HCT116 (cell line): ENCODE results near the gene AAK1. TPM values are rescaled to one million over a fixed set of nuclear protein-coding genes. Genes with fewer than 3 reads are reported as not detected.
"Not testable (repeated sequence)": the region's sequence is repeated elsewhere in the genome, so short reads cannot be mapped to it uniquely, and the experiment has no call there.

Experiments
- ATAC-seq: fragments of 200-7000 bp; cut with Tn5 transposase; 2 replicates; pipeline ENCODE4 v1.9.1; 2020; ENCODE audit warnings: mild to moderate bottlenecking, moderate library complexity
- BruUV-seq: library from RNA; stranded (reverse); fragments of 400-500 nt; replicated peaks from 2 replicates; lab custom pipeline; 2021; lab: Mats Ljungman, UMichigan
- CTCF ChIA-PET: fragments of 300-600 bp; sonication (Branson Sonifier 250); formaldehyde crosslinking; loops from one replicate; lab custom pipeline; 2021; ENCODE audit warnings: antibody characterized with exemption; lab: Charles Lee
- POLR2A ChIA-PET: fragments of 300-600, 350-600 bp; sonication (Branson Sonifier 250); formaldehyde crosslinking; loops from one replicate; lab custom pipeline; 2021; ENCODE audit warnings: antibody characterized with exemption; lab: Charles Lee
- RAD21 ChIA-PET, 2 experiments: fragments of 300-600 bp; sonication (Branson Sonifier 250); formaldehyde crosslinking; loops; one replicate each; lab custom pipeline; 2023; ENCODE audit warnings: low total read pairs in 2 of 2; ENCODE audit not compliant: uncharacterized antibody in 2 of 2, unreplicated experiment in 2 of 2, low non-redundant PET in 1 of 2; lab: Charles Lee
- DNase-seq: peaks from one replicate; pipeline ENCODE4 v3.0.0-alpha.2; 2010; ENCODE audit warnings: low read depth, low spot score
- H2AFZ ChIP-seq: fragments of 200-600 bp; shearing (Covaris generic), sonication (generic); 2 replicates; pipeline ENCODE4 v1.6.1; 2017; ENCODE audit warnings: low read depth, mixed run types, mixed read lengths, antibody characterized with exemption, low read length; ENCODE audit not compliant: poor library complexity, severe bottlenecking
- H3K27ac ChIP-seq: 2 replicates; pipeline ENCODE4 v1.5.1; 2012; ENCODE audit warnings: low read depth, low read length
- H3K27me3 ChIP-seq: fragments of 200-600 bp; sonication (generic); 2 replicates; pipeline ENCODE4 v1.6.1; 2016; ENCODE audit warnings: mixed run types, low read length, mixed read lengths; ENCODE audit not compliant: insufficient read depth
- H3K36me3 ChIP-seq, 2 experiments: fragments of 200-500 bp in 1 of 2; fragments of 200-600 bp in 1 of 2; sonication (Bioruptor generic) in 1 of 2; sonication (generic) in 1 of 2; 2 replicates each; pipeline versions ENCODE4 v1.5.1 to v1.6.1; 2014 to 2016; ENCODE audit warnings: low read length in 2 of 2, inconsistent platforms in 1 of 2, mixed read lengths in 1 of 2, mixed run types in 1 of 2; ENCODE audit not compliant: insufficient read depth in 2 of 2, control insufficient read depth in 1 of 2
- H3K4me1 ChIP-seq, 2 experiments: fragments of 200-600 bp in 1 of 2; sonication (generic) in 1 of 2; 2 replicates each; pipeline versions ENCODE4 v1.5.1 to v1.6.1; 2012 to 2017; ENCODE audit warnings: low read length in 2 of 2, inconsistent platforms in 1 of 2, mild to moderate bottlenecking in 1 of 2, mixed read lengths in 1 of 2, mixed run types in 1 of 2, moderate library complexity in 1 of 2; ENCODE audit not compliant: insufficient read depth in 2 of 2, control insufficient read depth in 1 of 2
- H3K4me2 ChIP-seq: fragments of 200-600 bp; sonication (generic); 2 replicates; pipeline ENCODE4 v1.6.1; 2017; ENCODE audit warnings: mixed run types, low read length, mixed read lengths
- H3K4me3 ChIP-seq, 2 experiments: fragments of 200-600 bp in 1 of 2; sonication (generic) in 1 of 2; replicated peaks in 1 of 2; 2 replicates each; pipeline ENCODE4 v1.5.1; 2011 to 2016; ENCODE audit warnings: low read length in 2 of 2, control low read depth in 1 of 2, low read depth in 1 of 2, mild to moderate bottlenecking in 1 of 2, mixed read lengths in 1 of 2, mixed run types in 1 of 2
- H3K79me2 ChIP-seq: fragments of 200-600 bp; sonication (generic); 2 replicates; pipeline ENCODE4 v1.6.1; 2017; ENCODE audit warnings: mild to moderate bottlenecking, mixed run types, low read length, moderate library complexity, mixed read lengths; ENCODE audit not compliant: insufficient read depth
- H3K9ac ChIP-seq: fragments of 200-600 bp; sonication (generic); 2 replicates; pipeline ENCODE4 v1.6.1; 2016; ENCODE audit warnings: low read length, mixed read lengths
- H3K9me2 ChIP-seq: fragments of 200-600 bp; sonication (generic), shearing (Covaris generic); 2 replicates; pipeline ENCODE4 v1.6.1; 2017; ENCODE audit warnings: mixed run types, mild to moderate bottlenecking, moderate library complexity; ENCODE audit not compliant: insufficient read depth
- H3K9me3 ChIP-seq, 2 experiments: fragments of 200-500 bp in 1 of 2; fragments of 200-600 bp in 1 of 2; sonication (Bioruptor generic) in 1 of 2; sonication (generic) in 1 of 2; 2 replicates each; pipeline ENCODE4 v1.6.1; 2014 to 2017; ENCODE audit warnings: low read length in 2 of 2, mixed read lengths in 2 of 2, inconsistent platforms in 1 of 2, low read depth in 1 of 2, mild to moderate bottlenecking in 1 of 2, mixed run types in 1 of 2, moderate library complexity in 1 of 2; ENCODE audit not compliant: control insufficient read depth in 1 of 2, insufficient read depth in 1 of 2
- H4K20me1 ChIP-seq: fragments of 200-600 bp; sonication (generic), shearing (Covaris generic); 2 replicates; pipeline ENCODE4 v1.6.1; 2017; ENCODE audit warnings: mixed run types, mild to moderate bottlenecking, moderate library complexity; ENCODE audit not compliant: insufficient read depth
- CBX3 ChIP-seq: IDR thresholded peaks from 2 replicates; pipeline ENCODE4 v1.6.1; 2012; ENCODE audit warnings: low read depth
- EGR1 ChIP-seq: IDR thresholded peaks from 2 replicates; pipeline ENCODE4 v1.6.1; 2012; ENCODE audit warnings: low read depth
- EZH2phosphoT487 ChIP-seq: fragments of 200-600 bp; IDR thresholded peaks from 2 replicates; pipeline ENCODE4 v1.6.1; 2018; ENCODE audit warnings: antibody characterized with exemption, borderline replicate concordance
- FOSL1 ChIP-seq: IDR thresholded peaks from 2 replicates; pipeline ENCODE4 v1.6.1; 2012; ENCODE audit warnings: low read depth
- JUND ChIP-seq: IDR thresholded peaks from 2 replicates; pipeline ENCODE4 v1.6.1; 2012
- POLR2A ChIP-seq: IDR thresholded peaks from 2 replicates; pipeline ENCODE4 v1.7.0; 2011; ENCODE audit warnings: borderline replicate concordance; ENCODE audit not compliant: insufficient read depth, insufficient read length; ENCODE audit errors: extremely low read depth
- POLR2AphosphoS5 ChIP-seq: IDR thresholded peaks from 2 replicates; pipeline ENCODE4 v1.6.1; 2011; ENCODE audit warnings: mild to moderate bottlenecking, low read depth, low read length, moderate library complexity
- RAD21 ChIP-seq: IDR thresholded peaks from 2 replicates; pipeline ENCODE4 v1.6.1; 2012; ENCODE audit warnings: low read depth, mild to moderate bottlenecking
- SP1 ChIP-seq: IDR thresholded peaks from 2 replicates; pipeline ENCODE4 v1.6.1; 2012; ENCODE audit warnings: low read depth
- SRF ChIP-seq: IDR thresholded peaks from 2 replicates; pipeline ENCODE4 v1.6.1; 2012; ENCODE audit warnings: low read depth
- YY1 ChIP-seq: IDR thresholded peaks from 2 replicates; pipeline ENCODE4 v1.6.1; 2011; ENCODE audit warnings: low read length, low read depth, moderate library complexity, mild to moderate bottlenecking; ENCODE audit not compliant: insufficient replicate concordance; ENCODE audit errors: extremely low read depth
- ZBTB33 ChIP-seq: IDR thresholded peaks from 2 replicates; pipeline ENCODE4 v1.6.1; 2011; ENCODE audit warnings: mild to moderate bottlenecking, low read length, moderate library complexity; ENCODE audit not compliant: insufficient replicate concordance; ENCODE audit errors: extremely low read depth
- ZFX ChIP-seq: fragments of 450-650 bp; IDR thresholded peaks from 2 replicates; pipeline ENCODE4 v1.6.1; 2017
- ZNF274 ChIP-seq: fragments of 200-500 bp; sonication (Bioruptor generic); IDR thresholded peaks from 2 replicates; pipeline ENCODE4 v1.6.1; 2014; ENCODE audit warnings: mild to moderate bottlenecking, low read depth, low read length, inconsistent platforms
- intact Hi-C: fragments of 100-400 bp; cut with micrococcal nuclease; formaldehyde crosslinking; loops from 2 replicates; pipeline ENCODE4 v1.10.0; 2022
- total RNA-seq: library from RNA; stranded (reverse); gene quantifications from one replicate; pipeline ENCODE4 v1.2.1, GENCODE V29; 2021; ENCODE audit not compliant: unreplicated experiment
- TF ChIP-seq, protein P1 (sequence below): IDR thresholded peaks from 2 replicates; pipeline ENCODE4 v1.6.1; 2012
- TF ChIP-seq, protein P2 (sequence below): IDR thresholded peaks from 2 replicates; pipeline ENCODE4 v1.6.1; 2012

The AAK1 gene
- total RNA-seq, 1 experiment from 2014 or later: 32.0 TPM

- TF ChIP-seq EZH2phosphoT487 (no peak), ZFX (no peak)
These were observed 8.7 kb upstream of the AAK1 start (continued) for GRCh38 chr2:69652206-69652605.

DNA sequence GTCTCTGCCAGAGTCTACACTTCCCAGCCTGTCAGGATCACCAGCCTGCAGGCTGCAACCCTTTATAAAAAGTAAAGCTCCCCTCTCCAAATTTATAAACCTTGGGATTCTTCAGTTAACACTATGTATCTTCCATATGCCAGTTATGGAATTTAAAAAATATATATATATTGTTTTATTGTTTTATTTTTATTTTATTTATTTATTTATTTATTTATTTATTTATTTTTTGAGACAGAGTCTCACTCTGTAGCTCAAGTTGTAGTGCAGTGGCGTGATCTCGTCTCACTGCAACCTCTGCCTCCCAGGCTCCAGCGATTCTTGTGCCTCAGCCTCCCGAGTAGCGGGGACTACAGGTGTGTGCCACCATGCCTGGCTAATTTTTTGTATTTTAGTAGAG, 3.7 kb upstream of the AAK1 start:
- BruUV-seq, H3K9ac ChIP-seq, H3K27me3 ChIP-seq, H2AFZ ChIP-seq, H3K9me3 ChIP-seq, ATAC-seq, CTCF ChIA-PET, H3K27ac ChIP-seq, DNase-seq, H3K36me3 ChIP-seq, H3K4me3 ChIP-seq, H4K20me1 ChIP-seq, H3K4me2 ChIP-seq, H3K9me2 ChIP-seq, RAD21 ChIA-PET, H3K79me2 ChIP-seq, intact Hi-C loops: not testable (repeated sequence)
- POLR2A ChIA-PET: interaction anchor here (1.4 kb wide), 1 partner anchor 10 kb away, joined by 4 read pairs; no protein-coding TSS in a partner anchor
- H3K4me1 ChIP-seq: peaks cover 20 to 48% of the 10 kb centered on the region in 2 experiments

DNA sequence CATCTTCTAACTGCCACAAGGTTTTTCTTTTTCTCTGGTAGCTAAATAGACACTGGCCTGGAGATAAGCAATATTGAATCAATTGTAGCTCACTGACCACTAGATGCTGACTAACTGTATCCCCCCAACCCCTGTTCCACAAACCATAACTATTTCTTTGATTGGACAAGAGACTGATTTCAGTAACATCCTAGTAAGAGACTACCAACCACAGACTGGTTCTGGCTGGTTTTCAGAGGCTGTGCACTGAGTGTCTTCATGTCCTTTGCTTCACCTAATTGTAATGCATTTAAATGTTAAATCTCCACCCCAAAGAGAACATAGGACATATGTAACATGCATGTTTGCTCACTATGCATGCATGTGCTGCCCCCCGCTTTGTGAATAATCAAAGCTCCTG, 3.2 kb upstream of the AAK1 start:
- Histone ChIP-seq H3K4me2 (no peak overlapping the region), H3K9ac (no peak overlapping the region), H2AFZ (no peak overlapping the region), H3K9me3 (no peaks in the 10 kb centered on the region), H3K79me2 (0 out of 2 replicates have a peak, but pooled peaks cover 7% of the 10 kb centered on the region), H3K36me3 (no peaks in the 10 kb centered on the region), H3K4me3 (no peak overlapping the region), H3K4me1 (peaks cover 16 to 44% of the 10 kb centered on the region in 2 experiments), H3K27ac (no peak overlapping the region), H3K27me3 (no peaks in the 10 kb centered on the region), H4K20me1 (no peaks in the 10 kb centered on the region), H3K9me2 (no peaks in the 10 kb centered on the region)
- CTCF ChIA-PET: no interaction called here
- intact Hi-C loops: no loop called here
- POLR2A ChIA-PET: interaction anchor here (1.4 kb wide), 1 partner anchor 9 kb away, joined by 4 read pairs; no protein-coding TSS in a partner anchor
- RAD21 ChIA-PET: no interaction called here
- no peak for DNase-seq
- no peak for ATAC-seq
- no TSS peak for BruUV-seq
- TF ChIP-seq ZNF274: no peak
- TF ChIP-seq ZBTB33: no peak
- TF ChIP-seq POLR2AphosphoS5: no peak
- TF ChIP-seq, protein P1, sequence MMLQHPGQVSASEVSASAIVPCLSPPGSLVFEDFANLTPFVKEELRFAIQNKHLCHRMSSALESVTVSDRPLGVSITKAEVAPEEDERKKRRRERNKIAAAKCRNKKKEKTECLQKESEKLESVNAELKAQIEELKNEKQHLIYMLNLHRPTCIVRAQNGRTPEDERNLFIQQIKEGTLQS: no peak
- TF ChIP-seq FOSL1: no peak
- TF ChIP-seq, protein P2, sequence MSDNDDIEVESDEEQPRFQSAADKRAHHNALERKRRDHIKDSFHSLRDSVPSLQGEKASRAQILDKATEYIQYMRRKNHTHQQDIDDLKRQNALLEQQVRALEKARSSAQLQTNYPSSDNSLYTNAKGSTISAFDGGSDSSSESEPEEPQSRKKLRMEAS: no peak
- TF ChIP-seq SP1: no peak
- TF ChIP-seq YY1: no peak
- TF ChIP-seq SRF: no peak
- TF ChIP-seq RAD21: no peak
- no peak for TF ChIP-seq CBX3
- no peak for TF ChIP-seq POLR2A
- no peak for TF ChIP-seq EGR1
- no peak for TF ChIP-seq JUND
